GM21526 (cell line): ENCODE results near the gene SLC7A7.
"Not testable (repeated sequence)": the region's sequence is repeated elsewhere in the genome, so short reads cannot be mapped to it uniquely, and the experiment has no call there.

ENCODE experiments used
- ATAC-seq: cut with Tn5 transposase; IDR thresholded peaks from one replicate; pipeline ENCODE4 v1.9.1; 2021; ENCODE audit warnings: moderate library complexity; ENCODE audit not compliant: unreplicated experiment, low FRiP score

SLC7A7 gene

DNA sequence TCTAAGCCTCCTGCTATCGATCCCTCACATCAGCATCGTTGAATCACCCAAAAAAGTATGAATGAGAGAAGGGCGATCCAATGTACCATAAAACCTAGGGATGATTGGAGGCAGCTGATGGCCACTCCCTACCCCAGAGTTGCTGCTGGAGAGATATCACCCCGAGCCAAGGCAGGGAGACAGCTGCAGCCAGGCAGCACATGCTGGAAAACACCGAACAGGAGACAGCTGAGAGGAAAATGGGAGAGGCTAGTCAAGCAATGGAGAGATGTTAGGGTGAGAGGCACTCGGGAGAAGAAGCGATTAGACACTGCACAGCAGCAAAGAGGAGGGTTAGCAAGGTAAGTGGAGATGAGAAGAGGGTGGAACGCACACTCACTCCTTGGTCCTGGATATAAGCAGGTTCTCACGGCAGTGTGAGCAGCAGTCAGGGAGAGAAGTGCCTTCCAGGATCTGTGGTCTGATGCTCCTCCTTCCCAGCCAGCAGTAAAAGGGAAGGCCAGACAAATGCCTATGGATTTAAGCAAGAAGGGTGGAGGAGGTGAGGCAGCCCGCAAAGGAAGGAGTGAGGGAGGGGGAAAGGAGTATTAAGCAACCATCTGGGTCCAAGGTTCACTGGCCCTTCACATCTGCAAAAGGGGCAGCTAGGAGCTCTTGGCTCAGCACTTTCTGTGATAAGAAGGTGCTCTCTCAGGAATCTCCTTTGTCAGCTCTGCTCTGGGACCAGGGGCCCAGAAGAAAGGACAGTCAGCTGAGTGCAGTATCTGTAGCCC lies at the start of gene SLC7A7:
Gene SLC7A7 (minus strand): TSS at position 495 of the 773 bp plus-strand sequence. CDS start 2,037 bp downstream, outside the sequence.
- ATAC-seq: no peak

DNA sequence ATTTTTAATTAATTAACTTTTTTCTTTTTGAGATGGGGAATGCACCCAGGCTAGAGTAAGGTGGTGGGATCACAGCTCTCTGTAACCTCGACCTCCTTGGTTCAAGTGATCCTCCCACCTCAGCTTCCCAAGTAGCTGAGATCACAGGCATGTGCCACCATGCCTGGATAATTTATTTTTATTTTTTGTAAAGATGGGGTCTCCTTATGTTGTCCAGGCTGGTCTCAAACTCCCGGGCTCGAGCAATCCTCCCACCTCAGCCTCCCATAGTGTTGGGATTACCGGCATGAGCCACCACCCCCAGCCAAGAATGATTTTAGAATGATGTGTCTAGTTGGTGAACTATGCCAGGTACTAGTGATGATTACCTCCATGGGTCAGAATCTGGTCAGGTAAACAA lies 49.7 kb upstream of the SLC7A7 start:
- no peak for ATAC-seq

DNA sequence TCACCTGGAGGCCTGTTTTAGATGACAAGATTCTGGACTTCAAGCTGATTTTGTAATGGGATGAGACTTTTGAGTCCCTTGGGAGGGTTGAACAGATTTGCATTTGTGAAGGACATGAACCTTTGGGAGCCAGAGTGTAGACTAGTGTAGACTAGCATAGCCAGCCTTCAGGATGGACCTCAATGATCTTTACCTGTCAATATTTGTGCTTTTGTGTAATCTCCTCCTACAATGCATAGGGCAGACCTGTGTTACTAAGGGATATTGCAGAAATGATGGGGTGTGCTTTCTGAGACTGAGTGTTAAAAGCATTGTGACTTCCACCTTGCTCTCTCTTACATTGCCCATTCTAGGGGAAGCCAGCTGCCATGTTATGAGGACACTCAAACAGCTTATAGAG lies 46.4 kb upstream of the SLC7A7 start:
- ATAC-seq: no peak

DNA sequence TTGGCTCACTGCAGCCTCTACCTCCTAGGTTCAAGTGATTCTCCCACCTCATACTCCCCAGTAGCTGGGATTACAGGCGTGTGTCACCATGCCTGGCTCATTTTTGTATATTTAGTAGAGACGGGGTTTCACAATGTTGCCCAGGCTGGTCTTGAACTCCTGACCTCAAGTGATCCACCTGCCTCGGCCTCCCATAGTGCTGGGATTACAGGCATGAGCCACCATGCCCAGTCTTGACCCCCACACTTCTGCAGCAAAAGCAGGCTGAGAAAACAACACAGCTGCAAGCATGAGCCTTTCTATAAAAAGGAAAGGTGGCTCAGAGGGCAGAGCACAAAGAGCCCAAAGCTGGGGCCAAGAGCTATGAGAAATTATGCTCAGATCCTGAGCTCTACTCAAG lies 45.1 kb upstream of the SLC7A7 start:
- ATAC-seq: not testable (repeated sequence)

DNA sequence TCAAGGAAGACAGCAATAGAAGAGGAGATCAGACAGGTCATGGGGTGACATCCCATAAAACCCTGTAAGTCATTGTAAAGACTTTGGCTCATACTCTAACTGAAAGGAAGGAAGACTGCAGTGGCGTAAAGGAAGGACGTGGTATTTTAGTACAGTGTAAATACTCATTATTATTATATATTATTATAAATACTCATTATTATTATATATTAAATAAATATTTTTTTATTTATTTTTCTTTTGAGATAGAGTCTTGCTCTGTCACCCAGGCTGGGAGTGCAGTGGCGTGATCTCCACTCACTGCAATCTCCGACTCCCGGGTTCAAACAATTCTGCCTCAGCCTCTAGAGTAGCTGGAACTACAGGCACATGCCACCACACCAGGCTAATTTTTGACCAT lies 41.2 kb upstream of the SLC7A7 start:
- no peak for ATAC-seq

DNA sequence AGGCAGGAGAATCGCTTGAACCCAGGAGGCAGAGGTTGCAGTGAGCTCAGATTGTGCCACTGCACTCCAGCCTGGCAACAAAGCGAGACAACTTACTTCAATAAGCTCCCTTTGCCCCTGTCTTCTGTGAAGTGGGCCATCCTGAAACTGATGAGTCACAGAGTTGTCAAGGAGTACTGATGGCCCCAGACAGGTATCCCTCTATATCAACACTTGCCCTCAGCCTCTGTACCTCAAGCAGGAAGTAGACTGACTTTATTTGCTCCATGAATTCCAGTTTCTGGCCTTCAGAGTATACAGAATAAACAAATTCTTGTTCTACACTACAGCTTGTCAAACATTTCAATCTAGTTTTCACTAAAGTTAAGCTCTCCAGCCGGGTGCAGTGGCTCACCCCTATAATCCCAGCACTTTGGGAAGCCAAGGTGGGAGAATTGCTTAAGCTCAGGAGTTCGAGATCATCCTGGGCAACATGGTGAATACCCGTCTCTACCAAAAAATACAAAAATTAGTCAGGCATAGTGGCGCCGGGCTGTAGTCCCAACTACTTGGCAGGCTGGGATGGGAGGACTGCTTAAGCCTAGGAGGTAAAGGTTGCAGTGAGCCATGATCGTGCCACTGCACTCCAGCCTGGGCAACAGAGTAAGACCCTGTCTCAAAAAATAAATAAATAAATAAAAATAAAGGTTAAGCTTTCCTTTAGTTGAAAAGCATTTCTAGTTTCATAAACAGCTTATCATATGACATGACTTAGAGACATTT lies 39.9 kb upstream of the SLC7A7 start:
- ATAC-seq: no peak

DNA sequence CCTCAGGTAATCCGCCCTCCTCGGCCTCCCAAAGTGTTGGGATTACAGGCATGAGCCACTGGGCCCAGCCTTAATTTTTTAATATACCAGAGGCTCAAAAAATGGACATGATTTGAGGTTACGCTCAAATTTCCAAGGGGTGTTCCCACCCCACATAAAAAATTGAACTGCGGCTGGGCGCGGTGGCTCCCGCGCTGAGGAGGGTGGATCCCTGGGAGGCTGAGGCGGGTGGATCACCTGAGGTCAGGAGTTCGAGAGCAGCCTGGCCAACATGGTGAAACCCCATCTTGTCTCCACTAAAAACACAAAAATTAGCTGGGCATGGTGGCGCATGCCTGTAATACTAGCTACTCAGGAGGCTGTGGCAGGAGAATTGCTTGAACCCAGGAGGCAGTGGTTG lies 39.1 kb upstream of the SLC7A7 start:
- ATAC-seq: not testable (repeated sequence)

DNA sequence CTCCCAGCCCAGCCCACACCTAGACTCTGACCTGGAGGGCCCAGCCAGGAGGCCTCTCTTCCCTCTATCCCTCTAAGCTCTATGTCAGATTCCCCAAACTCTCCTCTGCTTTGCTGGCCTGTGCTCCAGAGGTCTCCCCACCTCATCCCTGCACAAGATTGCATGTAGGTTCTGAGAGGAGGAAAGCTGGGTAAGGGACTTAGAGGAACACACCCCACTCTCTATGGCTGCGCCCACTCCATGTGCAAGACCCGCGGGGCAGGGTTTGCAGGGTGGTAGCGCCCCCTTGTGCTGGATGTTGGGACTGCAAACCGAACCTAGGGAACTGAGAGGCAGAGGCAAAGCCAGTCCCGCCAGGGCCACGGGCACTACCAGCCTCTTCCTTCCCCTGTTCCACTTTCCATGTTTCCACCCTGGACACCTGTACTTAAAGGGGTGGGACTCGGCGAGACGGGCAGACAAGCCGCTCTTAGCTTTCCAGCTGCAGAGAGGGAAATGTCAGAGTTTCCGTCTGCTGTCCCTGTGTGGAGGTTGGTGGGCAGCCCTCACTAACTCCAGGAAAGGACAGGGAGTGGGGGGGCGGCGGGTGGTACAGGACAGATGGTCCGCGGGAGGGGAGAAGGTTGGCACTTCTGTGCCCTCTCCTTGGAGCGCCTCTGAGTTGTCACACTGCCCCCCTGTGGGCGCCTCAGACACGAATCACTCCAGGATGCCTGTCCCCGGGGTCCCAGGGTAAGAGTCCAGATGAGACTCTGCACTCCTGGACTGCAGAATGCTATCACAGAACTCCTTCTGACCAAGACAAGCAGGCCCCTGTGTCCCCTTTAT lies 37.9 kb upstream of the SLC7A7 start:
- ATAC-seq: peak; percentile 59

DNA sequence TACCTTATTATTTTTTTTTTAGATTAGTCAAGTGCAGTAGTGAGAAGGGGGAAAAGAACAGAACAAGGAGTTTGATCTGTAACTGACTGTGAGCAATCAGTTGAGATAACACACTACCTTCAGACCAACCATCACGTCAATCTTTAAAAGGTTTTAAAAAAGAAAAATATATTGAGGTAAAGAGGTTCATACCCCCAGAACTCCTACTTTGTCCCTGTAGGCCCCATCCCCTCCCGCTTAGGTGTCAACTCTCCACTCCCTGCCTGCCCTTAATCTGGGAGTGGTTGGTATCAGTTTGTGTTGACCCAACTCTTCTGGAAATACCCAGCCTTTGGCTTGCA lies 37.3 kb upstream of the SLC7A7 start:
- ATAC-seq: no peak

DNA sequence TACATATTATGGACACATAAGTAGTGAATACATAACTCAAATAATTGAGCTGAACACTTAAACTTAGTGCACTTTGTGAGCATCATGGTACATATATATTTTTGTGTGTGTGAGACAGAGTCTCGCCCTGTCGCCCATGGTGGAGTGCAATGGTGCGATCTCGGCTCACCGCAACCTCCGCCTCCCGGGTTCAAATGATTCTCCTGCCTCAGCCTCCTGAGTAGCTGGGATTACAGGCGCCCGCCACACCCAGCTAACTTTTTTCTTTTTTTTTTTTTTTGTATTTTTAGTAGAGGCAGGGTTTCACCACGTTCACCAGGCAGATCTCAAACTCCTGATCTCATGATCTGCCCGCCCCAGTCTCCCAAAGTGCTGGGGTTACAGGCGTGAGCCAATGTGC lies 36.9 kb upstream of the SLC7A7 start:
- not testable (repeated sequence) for ATAC-seq

DNA sequence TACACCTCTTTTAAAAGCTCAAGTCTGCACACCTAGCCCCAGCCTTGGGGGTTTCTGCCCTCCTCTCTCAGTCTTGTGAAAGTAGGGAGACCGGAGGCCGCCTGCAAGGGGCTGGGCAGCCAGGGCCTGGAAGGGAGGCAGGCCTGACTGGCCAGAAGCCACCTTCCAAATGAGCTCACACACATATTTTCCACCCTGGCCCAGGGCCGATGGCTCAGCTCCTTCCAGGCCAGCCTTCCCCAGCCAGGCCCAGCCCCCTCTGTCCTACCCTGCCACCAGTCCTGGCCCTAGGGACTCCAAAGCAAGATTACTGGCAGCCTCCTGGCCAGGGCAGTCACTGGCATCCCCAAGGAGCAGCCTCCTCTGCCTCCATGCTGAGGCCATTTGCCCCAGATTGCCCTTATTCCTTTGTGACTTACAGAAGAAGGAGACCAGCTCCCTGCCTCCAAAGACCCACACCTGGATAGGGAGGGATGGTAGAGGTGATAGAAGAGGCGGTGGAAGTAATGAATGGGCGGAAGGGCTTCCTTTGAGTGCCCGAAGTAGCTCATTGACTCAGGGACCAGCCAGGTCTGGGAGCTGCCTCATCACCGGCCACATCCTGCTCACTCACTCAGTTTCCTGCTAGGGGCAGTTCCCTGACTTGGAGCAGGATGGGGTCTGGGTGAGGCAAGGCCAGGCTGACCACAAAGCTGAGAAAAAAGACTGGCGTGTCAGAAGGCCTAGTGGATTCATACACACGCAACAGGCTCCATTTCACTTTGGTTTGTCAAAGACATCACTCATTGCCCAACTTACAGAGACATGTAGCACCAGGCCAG lies 35.9 kb upstream of the SLC7A7 start:
- no peak for ATAC-seq

DNA sequence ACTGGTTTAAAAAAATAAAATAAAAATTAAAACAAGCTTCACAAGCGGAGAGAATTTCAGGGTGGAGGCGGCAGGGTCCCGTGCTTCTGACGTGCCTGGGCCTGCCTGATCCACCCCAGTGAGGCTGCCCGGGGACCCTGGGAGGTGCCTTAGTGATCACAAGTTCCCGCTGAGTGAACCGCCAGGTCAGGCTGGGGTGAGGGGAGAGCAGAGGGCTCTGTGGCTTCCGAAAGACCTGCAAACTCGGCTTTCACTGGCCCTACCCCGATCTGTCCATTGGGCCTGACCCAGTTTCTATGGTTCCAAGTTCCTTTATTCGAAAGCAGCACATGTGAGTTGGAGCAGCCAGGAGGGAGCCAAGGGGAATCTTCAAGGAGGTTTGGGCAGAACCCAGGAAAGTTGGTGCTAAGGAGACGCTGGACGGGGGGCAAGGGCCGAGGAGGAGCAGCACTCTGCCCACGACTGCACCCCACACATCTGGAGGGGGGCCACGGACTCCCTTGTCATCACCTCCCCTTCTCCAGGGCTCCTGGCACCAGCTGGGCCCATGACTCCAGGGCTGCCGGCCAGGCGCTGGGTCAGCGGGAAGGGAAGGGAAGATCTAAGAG lies 34.1 kb upstream of the SLC7A7 start:
- ATAC-seq: no peak

DNA sequence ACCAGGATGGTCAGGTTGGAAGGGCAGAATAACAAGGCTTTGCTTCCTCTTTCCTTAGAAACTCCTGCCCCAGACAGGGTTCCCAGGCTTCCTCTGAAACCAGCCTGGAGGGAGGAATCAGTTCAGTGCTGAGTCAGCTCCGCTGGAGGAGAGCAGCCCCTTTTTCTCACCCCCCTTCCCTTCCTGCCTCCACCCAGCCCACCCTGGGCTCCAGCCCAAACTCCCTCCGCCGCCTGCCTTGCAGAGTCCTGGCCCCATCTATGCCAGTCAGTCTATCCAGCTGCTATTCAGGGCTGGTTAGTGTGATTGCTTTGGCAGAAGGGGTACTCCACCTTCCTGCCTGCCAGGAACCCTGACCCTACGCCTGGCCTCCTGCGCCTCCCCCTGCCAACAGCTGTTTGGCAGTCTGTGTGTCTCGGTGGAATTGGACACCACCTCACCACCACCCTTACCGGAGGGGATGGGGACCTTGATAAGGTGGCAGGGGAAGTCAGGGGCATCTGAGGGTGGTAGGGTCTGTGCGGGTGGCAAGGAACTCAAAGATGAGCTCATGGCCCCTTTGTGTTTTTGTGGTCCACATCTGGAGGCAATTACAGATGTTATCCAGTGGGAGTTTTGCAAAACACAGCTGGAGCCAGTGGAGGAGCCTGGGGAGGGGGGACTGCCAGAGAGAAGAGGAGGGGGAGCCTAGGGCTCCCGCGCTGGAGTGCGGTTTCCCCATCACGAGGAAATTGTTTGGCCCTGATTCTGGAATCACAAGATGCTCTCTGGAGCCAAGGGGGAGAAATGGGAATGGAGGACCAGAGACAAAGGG lies 33.3 kb upstream of the SLC7A7 start:
- no peak for ATAC-seq

DNA sequence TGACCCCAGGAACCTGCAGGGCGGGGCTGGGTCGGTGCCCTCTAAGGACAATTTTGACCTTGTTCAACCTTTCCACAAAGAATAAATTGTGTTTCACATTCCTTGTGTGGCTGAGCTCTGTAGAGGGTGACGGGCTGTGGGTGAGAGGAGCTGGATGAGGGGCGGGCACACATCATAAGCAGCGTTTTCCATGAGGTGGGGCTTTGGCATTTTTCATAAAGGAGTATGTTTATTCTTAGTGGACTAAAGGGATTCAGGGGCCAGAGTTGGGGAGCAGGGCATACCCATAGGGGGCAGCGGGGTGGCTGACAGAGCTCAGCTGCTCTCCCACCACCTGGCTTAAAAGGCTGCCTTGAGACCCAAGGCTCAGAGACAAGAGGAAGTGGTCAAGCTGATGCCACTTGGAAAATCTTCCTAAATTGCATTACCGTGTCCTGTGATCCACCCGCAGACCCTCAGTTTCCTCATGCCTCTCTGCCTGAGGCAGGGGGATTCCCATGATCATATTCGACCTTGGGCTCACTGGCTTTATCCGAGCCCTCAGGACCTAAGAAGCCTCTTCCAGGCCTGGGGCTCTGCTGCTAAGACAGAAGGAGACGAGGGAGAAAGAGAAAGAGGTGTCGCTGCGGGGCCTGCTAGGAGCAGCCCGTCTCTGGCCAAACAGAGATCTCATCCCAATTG lies 32.6 kb upstream of the SLC7A7 start:
- ATAC-seq: no peak

DNA sequence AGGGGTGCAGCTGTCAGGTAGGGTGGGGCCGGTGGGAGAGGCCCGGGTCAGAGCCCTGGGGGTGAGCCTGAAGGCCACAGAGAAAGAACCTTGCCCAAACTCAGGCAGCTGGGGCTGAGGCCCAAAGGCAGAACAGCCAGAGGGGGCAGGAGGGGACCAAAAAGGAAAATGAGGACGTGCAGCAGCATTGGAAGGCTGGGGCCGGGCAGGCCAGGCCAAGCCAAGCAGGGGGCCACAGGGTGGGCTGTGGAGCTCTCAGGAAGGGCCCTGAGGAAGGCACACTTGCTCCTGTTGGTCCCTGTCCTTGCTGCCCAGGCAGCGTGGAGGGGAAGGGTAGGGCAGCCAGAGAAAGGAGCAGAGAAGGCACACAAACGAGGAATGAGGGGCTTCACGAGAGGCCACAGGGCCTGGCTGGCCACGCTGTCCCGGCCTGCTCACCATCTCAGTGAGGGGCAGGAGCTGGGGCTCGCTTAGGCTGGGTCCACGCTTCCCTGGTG lies 31.6 kb upstream of the SLC7A7 start:
- ATAC-seq: no peak

DNA sequence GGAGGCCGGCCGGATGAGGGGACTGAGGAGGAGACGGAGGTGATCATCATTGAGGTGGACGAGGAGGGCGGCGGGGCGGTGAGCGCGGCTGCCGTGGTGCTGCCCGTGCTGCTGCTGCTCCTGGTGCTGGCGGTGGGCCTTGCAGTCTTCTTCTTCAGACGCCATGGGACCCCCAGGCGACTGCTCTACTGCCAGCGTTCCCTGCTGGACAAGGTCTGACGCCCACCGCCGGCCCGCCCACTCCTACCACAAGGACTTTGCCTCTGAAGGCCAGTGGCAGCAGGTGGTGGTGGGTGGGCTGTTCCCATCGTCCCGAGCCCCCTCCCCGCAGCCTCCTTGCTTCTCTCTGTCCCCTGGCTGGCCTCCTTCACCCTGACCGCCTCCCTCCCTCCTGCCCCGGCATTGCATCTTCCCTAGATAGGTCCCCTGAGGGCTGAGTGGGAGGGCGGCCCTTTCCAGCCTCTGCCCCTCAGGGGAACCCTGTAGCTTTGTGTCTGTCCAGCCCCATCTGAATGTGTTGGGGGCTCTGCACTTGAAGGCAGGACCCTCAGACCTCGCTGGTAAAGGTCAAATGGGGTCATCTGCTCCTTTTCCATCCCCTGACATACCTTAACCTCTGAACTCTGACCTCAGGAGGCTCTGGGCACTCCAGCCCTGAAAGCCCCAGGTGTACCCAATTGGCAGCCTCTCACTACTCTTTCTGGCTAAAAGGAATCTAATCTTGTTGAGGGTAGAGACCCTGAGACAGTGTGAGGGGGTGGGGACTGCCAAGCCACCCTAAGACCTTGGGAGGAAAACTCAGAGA lies 30.8 kb upstream of the SLC7A7 start:
- no peak for ATAC-seq

DNA sequence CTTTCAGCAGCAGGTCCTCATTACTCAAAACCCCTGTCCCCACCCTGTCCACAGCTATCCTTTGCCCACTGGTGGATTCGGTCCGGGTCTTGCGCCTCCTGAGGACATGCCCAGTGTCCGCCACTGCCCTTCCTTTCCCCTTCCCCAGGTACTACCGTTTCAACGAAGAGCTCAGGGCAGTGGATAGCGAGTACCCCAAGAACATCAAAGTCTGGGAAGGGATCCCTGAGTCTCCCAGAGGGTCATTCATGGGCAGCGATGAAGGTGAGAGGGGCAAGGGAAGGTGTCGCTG lies 29.8 kb upstream of the SLC7A7 start:
- no peak for ATAC-seq
